Left lung (tissue), 10 donors: ENCODE results near the gene NIM1K. TPM values are rescaled to one million over a fixed set of nuclear protein-coding genes. Genes with fewer than 3 reads are reported as not detected.
A peak's percentile ranks its signal among the peaks of the same experiment; 100 is the strongest.

Experiments used
- ATAC-seq: fragments of 200-7000 bp; cut with Tn5 transposase; one replicate; pipeline ENCODE4 v1.9.1; 2020; ENCODE audit warnings: moderate library complexity
- DNase-seq, 4 donors: peaks; one replicate each; pipeline ENCODE4 v3.0.0-alpha.2; 2013 to 2020
- H3K27ac ChIP-seq, 2 donors: fragments of 200-600 bp; sonication (generic) in 1 of 2; one replicate each; pipeline versions ENCODE4 v1.5.0 to v1.8.0; 2020 to 2021
- H3K27me3 ChIP-seq, 2 donors: fragments of 200-600 bp; sonication (generic) in 1 of 2; one replicate each; pipeline versions ENCODE4 v1.5.0 to v1.8.0; 2020 to 2021
- H3K36me3 ChIP-seq, 2 donors: fragments of 200-600 bp; sonication (generic) in 1 of 2; one replicate each; pipeline versions ENCODE4 v1.5.0 to v1.8.0; 2020 to 2021
- H3K4me1 ChIP-seq, 2 donors: fragments of 200-600 bp; one replicate each; pipeline ENCODE4 v1.8.0; 2021
- H3K4me3 ChIP-seq, 2 donors: fragments of 200-600 bp; sonication (generic) in 1 of 2; one replicate each; pipeline versions ENCODE4 v1.5.0 to v1.8.0; 2020 to 2021; ENCODE audit warnings: mild to moderate bottlenecking in 1 of 2
- H3K9me3 ChIP-seq, 2 donors: fragments of 200-600 bp; sonication (generic) in 1 of 2; one replicate each; pipeline versions ENCODE4 v1.5.0 to v1.8.0; 2020 to 2021
- intact Hi-C, 2 donors: fragments of 100-400 bp; cut with DNase I; formaldehyde crosslinking; loops; one replicate each; pipeline versions ENCODE4 v1.11.2 to v1.14.2; 2022
- polyA plus RNA-seq, 6 donors: library from polyadenylated mRNA; unstranded; fragments of 120-200 nt; gene quantifications; one replicate each; pipeline ENCODE4 v1.2.1, GENCODE V29; 2013; ENCODE audit not compliant: insufficient read length in 6 of 6
- total RNA-seq, 2 donors: library from RNA; stranded (reverse); fragmentation: NEBNext Ultra II Directional; extraction: Animal tissue kit (Norgen Biotek cat#: 25700); gene quantifications; one replicate each; pipeline ENCODE4 v1.2.1, GENCODE V29; 2021
- TF ChIP-seq, protein P1 (sequence below), 2 donors: fragments of 200-600 bp; sonication (generic) in 1 of 2; IDR thresholded peaks; one replicate each; pipeline versions ENCODE4 v1.5.0 to v1.8.0; 2021; ENCODE audit warnings: antibody characterized with exemption in 2 of 2
- donor health status: DM: no; HTN: yes; CAD: no.
- donor health status: DM: no; HTN: no; CAD: no.

NIM1K gene
- total and polyA plus RNA-seq, 8 donors: 0.44 to 3.0 (median 0.79) TPM

DNA sequence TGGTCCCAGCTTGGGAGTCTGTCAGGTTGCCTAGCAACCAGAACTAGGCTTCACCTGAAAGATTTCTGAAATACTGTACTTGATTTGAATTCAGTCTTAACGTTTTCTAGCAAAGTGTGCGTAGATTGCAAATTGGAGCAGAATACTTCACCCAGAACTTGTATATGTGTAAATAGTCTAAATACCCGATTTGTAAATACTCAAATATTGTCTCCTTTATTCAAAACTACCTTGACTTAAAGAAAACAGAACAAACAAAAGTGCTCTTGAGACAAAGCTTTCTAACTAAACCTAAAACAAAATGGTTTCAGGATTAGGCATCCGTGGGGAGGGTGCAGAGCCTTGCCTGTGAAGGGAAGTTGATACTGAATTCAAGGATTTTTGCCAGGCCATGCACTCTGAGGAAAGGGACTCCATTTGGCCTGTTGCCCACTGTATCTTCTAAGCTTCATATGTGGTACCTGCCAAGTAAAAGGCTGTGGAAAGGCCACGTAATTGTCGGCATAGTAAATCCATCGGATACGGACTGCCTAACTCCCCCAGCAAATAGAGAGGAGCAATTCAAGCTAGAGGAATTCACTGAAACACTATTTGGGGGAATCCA, 121.9 kb downstream of the NIM1K start:
- intact Hi-C loops: no loop called here
- ATAC-seq (no peak), DNase-seq (peak in 2 of 4 donors; percentile 15 to 26)
- H3K27me3 ChIP-seq: no peaks in the 10 kb centered on the region
- H3K4me3 ChIP-seq: peak overlapping the region; percentile 24 to 90
- peaks cover 3 to 28% of the 10 kb centered on the region in 2 donors for H3K4me1 ChIP-seq
- H3K9me3 ChIP-seq: no peaks in the 10 kb centered on the region
- TF ChIP-seq, protein P1, sequence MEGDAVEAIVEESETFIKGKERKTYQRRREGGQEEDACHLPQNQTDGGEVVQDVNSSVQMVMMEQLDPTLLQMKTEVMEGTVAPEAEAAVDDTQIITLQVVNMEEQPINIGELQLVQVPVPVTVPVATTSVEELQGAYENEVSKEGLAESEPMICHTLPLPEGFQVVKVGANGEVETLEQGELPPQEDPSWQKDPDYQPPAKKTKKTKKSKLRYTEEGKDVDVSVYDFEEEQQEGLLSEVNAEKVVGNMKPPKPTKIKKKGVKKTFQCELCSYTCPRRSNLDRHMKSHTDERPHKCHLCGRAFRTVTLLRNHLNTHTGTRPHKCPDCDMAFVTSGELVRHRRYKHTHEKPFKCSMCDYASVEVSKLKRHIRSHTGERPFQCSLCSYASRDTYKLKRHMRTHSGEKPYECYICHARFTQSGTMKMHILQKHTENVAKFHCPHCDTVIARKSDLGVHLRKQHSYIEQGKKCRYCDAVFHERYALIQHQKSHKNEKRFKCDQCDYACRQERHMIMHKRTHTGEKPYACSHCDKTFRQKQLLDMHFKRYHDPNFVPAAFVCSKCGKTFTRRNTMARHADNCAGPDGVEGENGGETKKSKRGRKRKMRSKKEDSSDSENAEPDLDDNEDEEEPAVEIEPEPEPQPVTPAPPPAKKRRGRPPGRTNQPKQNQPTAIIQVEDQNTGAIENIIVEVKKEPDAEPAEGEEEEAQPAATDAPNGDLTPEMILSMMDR (IDR thresholded peaks at IDR 0.05): no peak
- peak overlapping the region; percentile 79 to 93 for H3K27ac ChIP-seq
- no peaks in the 10 kb centered on the region for H3K36me3 ChIP-seq

DNA sequence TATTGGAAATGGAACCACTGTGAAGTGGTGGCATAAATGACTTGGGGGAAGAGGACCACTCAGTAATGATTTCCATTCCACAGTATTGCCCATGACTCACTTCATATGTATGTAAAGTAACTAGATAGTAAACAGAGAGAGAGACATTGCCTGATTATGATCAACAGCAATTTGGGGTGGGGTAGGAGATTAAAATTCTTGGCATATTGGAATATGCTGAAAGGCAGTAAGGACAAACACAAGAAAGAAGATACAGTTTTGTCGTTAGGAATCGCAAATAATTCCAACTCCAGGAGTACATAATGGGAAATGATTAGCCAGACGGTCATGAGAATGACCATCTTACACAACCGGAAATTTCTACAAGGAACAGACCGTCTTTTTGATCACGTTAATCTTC, 122.7 kb downstream of the NIM1K start:
- H3K4me1 ChIP-seq: peaks cover 3 to 22% of the 10 kb centered on the region in 2 donors
- DNase-seq (no peak), ATAC-seq (no peak)
- H3K36me3 ChIP-seq: no peaks in the 10 kb centered on the region
- H3K27ac ChIP-seq: peak overlapping the region in 1 of 2 donors; percentile 93
- TF ChIP-seq, protein P1 (IDR thresholded peaks at IDR 0.05): no peak
- intact Hi-C loops: no loop called here
- no peaks in the 10 kb centered on the region for H3K27me3 ChIP-seq
- no peak overlapping the region for H3K4me3 ChIP-seq
- no peaks in the 10 kb centered on the region for H3K9me3 ChIP-seq

DNA sequence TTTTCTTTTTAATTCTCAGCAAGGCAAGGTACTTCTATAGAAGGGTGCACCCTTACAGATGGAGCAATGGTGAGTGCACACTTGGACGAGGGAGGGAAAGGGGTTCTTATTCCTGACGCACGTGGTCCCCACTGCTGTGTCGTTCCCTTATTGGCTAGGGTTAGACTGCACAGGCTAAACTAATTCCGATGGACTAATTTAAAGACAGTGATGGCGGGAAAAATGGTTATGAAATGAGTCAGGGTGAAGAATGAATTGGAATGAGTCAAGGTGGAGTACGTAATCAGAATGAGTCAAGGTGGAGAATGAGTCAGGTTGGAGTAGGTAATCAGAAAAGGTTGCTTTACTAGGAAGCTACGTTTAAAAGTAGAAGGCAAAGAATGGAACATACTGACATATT, 123.2 kb downstream of the NIM1K start:
- Histone ChIP-seq H3K4me3 (no peak overlapping the region), H3K27ac (no peak overlapping the region), H3K9me3 (no peaks in the 10 kb centered on the region), H3K27me3 (no peaks in the 10 kb centered on the region), H3K4me1 (peaks cover 3 to 22% of the 10 kb centered on the region in 2 donors), H3K36me3 (no peaks in the 10 kb centered on the region)
- DNase-seq (no peak), ATAC-seq (no peak)
- TF ChIP-seq, protein P1 (IDR thresholded peaks at IDR 0.05): no peak
- intact Hi-C loops: no loop called here

DNA sequence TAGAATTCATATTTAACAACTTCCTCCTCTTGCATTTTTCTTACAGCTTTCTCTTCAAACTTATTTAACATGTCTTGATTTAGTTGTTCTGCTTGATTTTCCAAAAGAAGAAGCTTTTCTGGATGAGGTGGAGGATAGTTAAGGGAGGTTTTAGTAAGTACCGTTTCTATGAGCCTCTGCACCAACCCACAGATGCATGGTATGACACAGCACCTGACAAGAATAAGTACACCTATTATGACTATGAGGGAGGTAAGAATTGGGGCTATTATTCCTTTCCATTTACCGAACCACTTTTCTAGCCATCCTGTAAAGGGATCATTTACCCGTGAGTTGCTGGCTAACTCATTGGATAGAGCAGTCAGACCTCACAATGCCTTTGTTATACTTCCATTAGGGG, 123.7 kb downstream of the NIM1K start:
- ATAC-seq (no peak), DNase-seq (no peak)
- H3K27ac ChIP-seq: no peak overlapping the region
- H3K4me1 ChIP-seq: peaks cover 3 to 19% of the 10 kb centered on the region in 2 donors
- H3K4me3 ChIP-seq: no peak overlapping the region
- no peaks in the 10 kb centered on the region for H3K36me3 ChIP-seq
- TF ChIP-seq, protein P1 (IDR thresholded peaks at IDR 0.05): no peak
- H3K9me3 ChIP-seq: no peaks in the 10 kb centered on the region
- H3K27me3 ChIP-seq: no peaks in the 10 kb centered on the region
- intact Hi-C loops: no loop called here

DNA sequence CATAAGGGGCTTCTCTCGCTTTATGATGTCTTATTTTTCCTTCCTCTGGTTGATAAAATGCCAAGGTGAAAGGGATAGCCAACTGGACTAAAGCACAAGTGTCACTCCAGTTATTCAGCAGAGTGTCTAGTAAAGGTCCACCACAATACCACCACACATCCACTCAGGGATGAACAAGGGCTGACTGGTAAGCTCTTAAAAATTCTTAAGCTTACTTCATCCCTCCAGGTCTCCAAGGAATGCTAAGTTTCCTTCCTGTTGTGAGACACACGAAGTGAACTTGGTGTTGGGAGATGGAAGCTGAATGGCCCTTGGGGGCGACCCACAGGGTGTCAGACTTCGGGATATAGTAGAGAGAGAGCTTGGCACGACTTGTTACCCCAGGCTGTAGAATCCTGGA, 124.4 kb downstream of the NIM1K start:
- no peak for DNase-seq
- no peak overlapping the region for H3K27ac ChIP-seq
- H3K27me3 ChIP-seq: no peaks in the 10 kb centered on the region
- no peak overlapping the region for H3K4me3 ChIP-seq
- H3K36me3 ChIP-seq: no peaks in the 10 kb centered on the region
- TF ChIP-seq, protein P1 (IDR thresholded peaks at IDR 0.05): no peak
- H3K9me3 ChIP-seq: no peaks in the 10 kb centered on the region
- intact Hi-C loops: no loop called here
- peaks cover 3 to 18% of the 10 kb centered on the region in 2 donors for H3K4me1 ChIP-seq
- no peak for ATAC-seq
